GM23338 (cell line): ENCODE measurements around the gene FBN3. TPM values are rescaled to one million over a fixed set of nuclear protein-coding genes. Genes with fewer than 3 reads are reported as not detected.

Source experiments
- ATAC-seq: fragments of 200-7000 bp; cut with Tn5 transposase; 3 replicates; pipeline ENCODE4 v1.9.1; 2020
- DNase-seq: peaks from one replicate; pipeline ENCODE4 v3.0.0-alpha.2; 2015; ENCODE audit warnings: low spot score
- H2AFZ ChIP-seq: fragments of 200-600 bp; sonication (generic); 2 replicates; pipeline ENCODE4 v1.8.0; 2016; ENCODE audit warnings: antibody characterized with exemption, mild to moderate bottlenecking, moderate library complexity
- H3F3A ChIP-seq: fragments of 200-600 bp; sonication (generic); replicated peaks from 2 replicates; pipeline ENCODE4 v1.8.0; 2017; ENCODE audit warnings: antibody characterized with exemption, mixed run types, low read depth
- H3K27ac ChIP-seq: fragments of 200-600 bp; sonication (generic); 2 replicates; pipeline ENCODE4 v1.6.1; 2016; ENCODE audit warnings: low read depth
- H3K27me3 ChIP-seq: fragments of 200-600 bp; sonication (generic); 2 replicates; pipeline ENCODE4 v1.8.0; 2016; ENCODE audit warnings: mild to moderate bottlenecking, mixed run types, moderate library complexity; ENCODE audit not compliant: insufficient read depth
- H3K36me3 ChIP-seq: fragments of 200-600 bp; sonication (generic); 2 replicates; pipeline ENCODE4 v1.8.0; 2016; ENCODE audit warnings: mild to moderate bottlenecking; ENCODE audit not compliant: insufficient read depth
- H3K4me1 ChIP-seq: fragments of 200-600 bp; sonication (generic); 2 replicates; pipeline ENCODE4 v1.8.0; 2016; ENCODE audit warnings: mild to moderate bottlenecking, moderate library complexity; ENCODE audit not compliant: insufficient read depth
- H3K4me2 ChIP-seq: fragments of 200-600 bp; sonication (generic); 2 replicates; pipeline ENCODE4 v1.7.1; 2017; ENCODE audit warnings: mixed run types
- H3K4me3 ChIP-seq: fragments of 200-600 bp; sonication (generic); 2 replicates; pipeline ENCODE4 v1.6.1; 2016; ENCODE audit warnings: mixed run types
- H3K79me2 ChIP-seq: fragments of 200-600 bp; sonication (generic); replicated peaks from 2 replicates; pipeline ENCODE4 v1.8.0; 2017; ENCODE audit warnings: mild to moderate bottlenecking; ENCODE audit not compliant: insufficient read depth
- H3K9me2 ChIP-seq: fragments of 200-600 bp; sonication (generic); 2 replicates; pipeline ENCODE4 v1.8.0; 2017; ENCODE audit not compliant: insufficient read depth
- H4K20me1 ChIP-seq: fragments of 200-600 bp; sonication (generic); replicated peaks from 2 replicates; pipeline ENCODE4 v1.8.0; 2017; ENCODE audit warnings: mild to moderate bottlenecking; ENCODE audit not compliant: insufficient read depth
- H3K27ac Mint-ChIP-seq: 2 replicates; pipeline ENCODE4 v1.8.0; 2020; ENCODE audit warnings: inconsistent platforms, mild to moderate bottlenecking, moderate library complexity, mixed read lengths
- H3K27me3 Mint-ChIP-seq: 3 replicates; pipeline ENCODE4 v1.8.0; 2022; ENCODE audit warnings: low read depth, mild to moderate bottlenecking, moderate library complexity, mixed read lengths, inconsistent platforms; ENCODE audit not compliant: insufficient read depth, poor library complexity
- H3K36me3 Mint-ChIP-seq: 3 replicates; pipeline ENCODE4 v1.8.0; 2021; ENCODE audit warnings: low read depth, mild to moderate bottlenecking, inconsistent platforms, moderate library complexity, mixed read lengths
- H3K4me1 Mint-ChIP-seq: 3 replicates; pipeline ENCODE4 v1.8.0; 2020; ENCODE audit warnings: mild to moderate bottlenecking, inconsistent platforms, mixed read lengths
- H3K4me3 Mint-ChIP-seq: 3 replicates; pipeline ENCODE4 v1.8.0; 2021; ENCODE audit warnings: moderate library complexity, mild to moderate bottlenecking, inconsistent platforms, mixed read lengths
- H3K9me3 Mint-ChIP-seq: 3 replicates; pipeline ENCODE4 v1.8.0; 2020; ENCODE audit warnings: moderate library complexity, mild to moderate bottlenecking, inconsistent platforms, mixed read lengths
- CREB1 ChIP-seq: fragments of 250-450 bp; sonication (Bioruptor Pico); IDR thresholded peaks from 2 replicates; pipeline ENCODE4 v1.5.0; 2020; ENCODE audit warnings: low read depth, mild to moderate bottlenecking, moderate library complexity
- EZH2 ChIP-seq: fragments of 200-600 bp; sonication (generic); IDR thresholded peaks from one replicate; pipeline ENCODE4 v1.8.0; 2017; ENCODE audit warnings: antibody characterized with exemption, mild to moderate bottlenecking, low read depth; ENCODE audit not compliant: unreplicated experiment
- EZH2phosphoT487 ChIP-seq: fragments of 200-600 bp; sonication (generic); IDR thresholded peaks from one replicate; pipeline ENCODE4 v1.8.1; 2018; ENCODE audit warnings: antibody characterized with exemption; ENCODE audit not compliant: unreplicated experiment
- JUNB ChIP-seq: IDR thresholded peaks from one replicate; pipeline ENCODE4 v1.6.1; 2016; ENCODE audit warnings: antibody characterized with exemption; ENCODE audit not compliant: unreplicated experiment
- NANOG ChIP-seq: IDR thresholded peaks from 2 replicates; pipeline ENCODE4 v1.6.1; 2016; ENCODE audit warnings: antibody characterized with exemption, borderline replicate concordance
- POLR2AphosphoS5 ChIP-seq: IDR thresholded peaks from 2 replicates; pipeline ENCODE4 v1.6.1; 2016; ENCODE audit warnings: antibody characterized with exemption, low read depth
- STAT1 ChIP-seq: IDR thresholded peaks from one replicate; pipeline ENCODE4 v1.6.1; 2016; ENCODE audit warnings: antibody characterized with exemption; ENCODE audit not compliant: unreplicated experiment
- ZNF331 ChIP-seq: fragments of 250-450 bp; sonication (Bioruptor Pico); IDR thresholded peaks from 2 replicates; pipeline ENCODE4 v1.5.0; 2020; ENCODE audit warnings: low read depth, mild to moderate bottlenecking, moderate library complexity
- polyA plus RNA-seq: library from polyadenylated mRNA; unstranded; fragments of >200 nt; fragmentation: Nextera tagmentation; extraction: Ambion mirVana; gene quantifications from 2 replicates; pipeline ENCODE4 v1.2.1, GENCODE V29; 2016
- total RNA-seq: library from RNA; depleted of rRNA; stranded (reverse); fragments of >200 nt; shearing (Covaris generic); gene quantifications from 2 replicates; pipeline ENCODE4 v1.2.3, GENCODE V29; 2014
- TF ChIP-seq, protein P1 (sequence below): IDR thresholded peaks from 2 replicates; pipeline ENCODE4 v1.6.1; 2016; ENCODE audit warnings: antibody characterized with exemption
- TF ChIP-seq, protein P2 (sequence below): IDR thresholded peaks from one replicate; pipeline ENCODE4 v1.6.1; 2018; ENCODE audit warnings: antibody characterized with exemption; ENCODE audit not compliant: unreplicated experiment
- TF ChIP-seq, protein P3 (sequence below), 2 experiments: fragments of 200-600 bp in 1 of 2; sonication (generic) in 1 of 2; conservative IDR thresholded peaks; 2 replicates each; pipeline versions ENCODE4 v1.5.1 to v1.6.1; 2016 to 2017; ENCODE audit warnings: antibody characterized with exemption in 2 of 2, low read depth in 2 of 2, mild to moderate bottlenecking in 2 of 2, moderate library complexity in 1 of 2

FBN3 gene
- total and polyA plus RNA-seq, 2 experiments from 2014 or later: 8.5 to 54.5 TPM

DNA sequence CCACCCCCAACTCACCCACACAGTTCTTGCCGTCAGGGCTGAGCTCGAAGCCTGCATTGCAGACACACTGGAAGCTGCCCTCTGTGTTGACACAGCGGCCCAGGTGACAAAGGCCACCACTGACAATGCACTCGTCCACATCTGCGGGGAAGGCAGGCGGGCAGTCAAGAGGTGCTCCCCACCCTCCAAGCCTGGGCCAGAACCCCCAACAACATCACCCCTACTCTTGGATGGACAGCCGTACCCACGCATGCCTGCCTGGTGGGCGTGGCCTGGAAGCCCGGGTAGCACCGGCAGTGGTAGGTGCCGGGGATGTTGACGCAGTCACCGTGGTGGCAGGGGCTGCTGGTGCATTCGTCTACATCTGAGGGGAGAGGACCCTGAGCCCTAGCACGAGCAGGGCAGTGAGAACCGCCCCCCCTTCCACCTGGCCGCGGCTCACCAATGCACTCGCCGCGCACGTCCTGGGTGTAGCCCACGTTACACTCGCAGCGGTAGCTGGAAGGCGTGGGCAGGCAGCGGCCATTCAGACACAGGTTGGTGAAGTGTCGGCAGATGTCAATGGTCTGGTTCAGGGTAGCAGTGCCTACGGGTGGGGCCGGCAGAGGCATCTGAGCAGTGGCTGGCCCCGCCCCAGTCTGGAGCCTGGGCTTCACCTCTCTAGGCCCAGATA lies 13.3 kb downstream of the FBN3 start:
- Mint-ChIP-seq H3K9me3 (no peaks in the 10 kb centered on the region; the same call in 2 of the 3 replicates), H3K36me3 (peaks cover 55% of the 10 kb centered on the region), H3K4me1 (no peaks in the 10 kb centered on the region), H3K4me3 (no peak overlapping the region), H3K27me3 (peaks cover 7% of the 10 kb centered on the region), H3K27ac (no peak overlapping the region)
- no peak overlapping the region for H3K4me2 ChIP-seq
- H4K20me1 ChIP-seq: no peaks in the 10 kb centered on the region; the same call in 1 of the 2 replicates
- DNase-seq (no peak), ATAC-seq (no peak)
- H3K79me2 ChIP-seq: no peaks in the 10 kb centered on the region
- no peaks in the 10 kb centered on the region for H3K4me1 ChIP-seq
- H3K36me3 ChIP-seq: no peaks in the 10 kb centered on the region; the same call in none of the 2 replicates
- H3K27ac ChIP-seq: no peak overlapping the region
- no peak overlapping the region for H3K4me3 ChIP-seq
- peaks cover 3% of the 10 kb centered on the region; the same call in 1 of the 2 replicates for H3K27me3 ChIP-seq
- H3K9me2 ChIP-seq: no peaks in the 10 kb centered on the region
- TF ChIP-seq, protein P1, sequence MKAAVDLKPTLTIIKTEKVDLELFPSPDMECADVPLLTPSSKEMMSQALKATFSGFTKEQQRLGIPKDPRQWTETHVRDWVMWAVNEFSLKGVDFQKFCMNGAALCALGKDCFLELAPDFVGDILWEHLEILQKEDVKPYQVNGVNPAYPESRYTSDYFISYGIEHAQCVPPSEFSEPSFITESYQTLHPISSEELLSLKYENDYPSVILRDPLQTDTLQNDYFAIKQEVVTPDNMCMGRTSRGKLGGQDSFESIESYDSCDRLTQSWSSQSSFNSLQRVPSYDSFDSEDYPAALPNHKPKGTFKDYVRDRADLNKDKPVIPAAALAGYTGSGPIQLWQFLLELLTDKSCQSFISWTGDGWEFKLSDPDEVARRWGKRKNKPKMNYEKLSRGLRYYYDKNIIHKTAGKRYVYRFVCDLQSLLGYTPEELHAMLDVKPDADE: no peak
- TF ChIP-seq STAT1: no peak
- no peak for TF ChIP-seq EZH2phosphoT487
- TF ChIP-seq POLR2AphosphoS5: no peak
- no peaks in the 10 kb centered on the region for H3F3A ChIP-seq
- no peak overlapping the region for H2AFZ ChIP-seq

DNA sequence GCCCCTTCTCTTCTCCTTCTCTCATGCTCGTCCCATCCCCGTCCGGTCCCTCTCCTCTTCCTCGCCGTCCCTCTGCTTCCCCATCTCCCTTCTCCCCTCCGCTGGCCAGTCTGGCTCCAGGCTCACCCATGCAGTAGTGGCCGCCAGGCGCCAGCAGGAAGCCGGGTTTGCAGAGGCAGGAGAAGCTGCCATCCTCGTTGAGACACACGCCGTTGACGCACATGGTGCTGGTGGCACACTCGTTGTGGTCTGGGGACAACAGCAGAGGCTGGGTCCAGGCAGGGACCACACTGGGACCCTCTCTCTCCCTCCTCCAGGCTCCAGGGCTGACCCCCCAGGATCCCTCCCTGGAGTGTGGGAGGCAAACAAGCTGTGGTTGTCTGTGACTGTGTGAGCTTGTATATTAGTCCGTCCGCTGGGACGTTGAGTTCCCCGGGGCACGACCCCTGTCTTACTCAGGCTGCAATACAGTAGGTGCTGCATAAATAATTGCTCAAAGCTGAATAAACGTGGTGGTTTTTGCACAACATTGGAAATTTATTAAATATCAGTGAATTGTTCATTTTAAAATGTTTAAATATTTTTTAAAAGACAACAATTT lies 16.4 kb downstream of the FBN3 start:
- Histone ChIP-seq H3K4me3 (no peak overlapping the region), H3K9me2 (no peaks in the 10 kb centered on the region), H2AFZ (no peak overlapping the region), H3K4me1 (no peaks in the 10 kb centered on the region), H3K27me3 (peaks cover 3% of the 10 kb centered on the region; the same call in 1 of the 2 replicates), H3K4me2 (no peak overlapping the region), H4K20me1 (no peaks in the 10 kb centered on the region), H3K27ac (no peak overlapping the region), H3K36me3 (no peaks in the 10 kb centered on the region; the same call in none of the 2 replicates), H3F3A (0 out of 2 replicates have a peak, but pooled peaks cover 4% of the 10 kb centered on the region), H3K79me2 (no peaks in the 10 kb centered on the region)
- Mint-ChIP-seq H3K27me3 (peaks cover 5% of the 10 kb centered on the region), H3K4me1 (no peaks in the 10 kb centered on the region), H3K36me3 (peaks cover 52% of the 10 kb centered on the region), H3K9me3 (no peaks in the 10 kb centered on the region), H3K4me3 (no peak overlapping the region), H3K27ac (no peak overlapping the region)
- ATAC-seq: no peak
- DNase-seq: no peak
- TF ChIP-seq, protein P2, sequence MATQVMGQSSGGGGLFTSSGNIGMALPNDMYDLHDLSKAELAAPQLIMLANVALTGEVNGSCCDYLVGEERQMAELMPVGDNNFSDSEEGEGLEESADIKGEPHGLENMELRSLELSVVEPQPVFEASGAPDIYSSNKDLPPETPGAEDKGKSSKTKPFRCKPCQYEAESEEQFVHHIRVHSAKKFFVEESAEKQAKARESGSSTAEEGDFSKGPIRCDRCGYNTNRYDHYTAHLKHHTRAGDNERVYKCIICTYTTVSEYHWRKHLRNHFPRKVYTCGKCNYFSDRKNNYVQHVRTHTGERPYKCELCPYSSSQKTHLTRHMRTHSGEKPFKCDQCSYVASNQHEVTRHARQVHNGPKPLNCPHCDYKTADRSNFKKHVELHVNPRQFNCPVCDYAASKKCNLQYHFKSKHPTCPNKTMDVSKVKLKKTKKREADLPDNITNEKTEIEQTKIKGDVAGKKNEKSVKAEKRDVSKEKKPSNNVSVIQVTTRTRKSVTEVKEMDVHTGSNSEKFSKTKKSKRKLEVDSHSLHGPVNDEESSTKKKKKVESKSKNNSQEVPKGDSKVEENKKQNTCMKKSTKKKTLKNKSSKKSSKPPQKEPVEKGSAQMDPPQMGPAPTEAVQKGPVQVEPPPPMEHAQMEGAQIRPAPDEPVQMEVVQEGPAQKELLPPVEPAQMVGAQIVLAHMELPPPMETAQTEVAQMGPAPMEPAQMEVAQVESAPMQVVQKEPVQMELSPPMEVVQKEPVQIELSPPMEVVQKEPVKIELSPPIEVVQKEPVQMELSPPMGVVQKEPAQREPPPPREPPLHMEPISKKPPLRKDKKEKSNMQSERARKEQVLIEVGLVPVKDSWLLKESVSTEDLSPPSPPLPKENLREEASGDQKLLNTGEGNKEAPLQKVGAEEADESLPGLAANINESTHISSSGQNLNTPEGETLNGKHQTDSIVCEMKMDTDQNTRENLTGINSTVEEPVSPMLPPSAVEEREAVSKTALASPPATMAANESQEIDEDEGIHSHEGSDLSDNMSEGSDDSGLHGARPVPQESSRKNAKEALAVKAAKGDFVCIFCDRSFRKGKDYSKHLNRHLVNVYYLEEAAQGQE: no peak
- no peak for TF ChIP-seq NANOG
- TF ChIP-seq CREB1 (CRISPR knock-in tag): no peak
- TF ChIP-seq, protein P1: no peak
- TF ChIP-seq POLR2AphosphoS5: no peak
- TF ChIP-seq JUNB: no peak
- no peak for TF ChIP-seq ZNF331 (CRISPR knock-in tag)
- TF ChIP-seq STAT1: no peak
- TF ChIP-seq EZH2: no peak
- TF ChIP-seq, protein P3, sequence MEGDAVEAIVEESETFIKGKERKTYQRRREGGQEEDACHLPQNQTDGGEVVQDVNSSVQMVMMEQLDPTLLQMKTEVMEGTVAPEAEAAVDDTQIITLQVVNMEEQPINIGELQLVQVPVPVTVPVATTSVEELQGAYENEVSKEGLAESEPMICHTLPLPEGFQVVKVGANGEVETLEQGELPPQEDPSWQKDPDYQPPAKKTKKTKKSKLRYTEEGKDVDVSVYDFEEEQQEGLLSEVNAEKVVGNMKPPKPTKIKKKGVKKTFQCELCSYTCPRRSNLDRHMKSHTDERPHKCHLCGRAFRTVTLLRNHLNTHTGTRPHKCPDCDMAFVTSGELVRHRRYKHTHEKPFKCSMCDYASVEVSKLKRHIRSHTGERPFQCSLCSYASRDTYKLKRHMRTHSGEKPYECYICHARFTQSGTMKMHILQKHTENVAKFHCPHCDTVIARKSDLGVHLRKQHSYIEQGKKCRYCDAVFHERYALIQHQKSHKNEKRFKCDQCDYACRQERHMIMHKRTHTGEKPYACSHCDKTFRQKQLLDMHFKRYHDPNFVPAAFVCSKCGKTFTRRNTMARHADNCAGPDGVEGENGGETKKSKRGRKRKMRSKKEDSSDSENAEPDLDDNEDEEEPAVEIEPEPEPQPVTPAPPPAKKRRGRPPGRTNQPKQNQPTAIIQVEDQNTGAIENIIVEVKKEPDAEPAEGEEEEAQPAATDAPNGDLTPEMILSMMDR (conservative IDR thresholded peaks at IDR 0.05; ENCODE audit: low read depth in 2 of 2): no peak
- TF ChIP-seq EZH2phosphoT487: no peak
